K562 (cell line): Measurements from ENCODE around the gene HLA-DOB. TPM values are rescaled to one million over a fixed set of nuclear protein-coding genes. Genes with fewer than 3 reads are reported as not detected.

Experiments
- ATAC-seq: fragments of 200-7000 bp; cut with Tn5 transposase; 3 replicates; pipeline ENCODE4 v1.9.1; 2020; ENCODE audit warnings: moderate library complexity
- BruUV-seq: library from RNA; stranded (reverse); fragments of 400-500 nt; replicated peaks from 2 replicates; lab custom pipeline; 2021; lab: Mats Ljungman, UMichigan
- CTCF ChIA-PET: fragments of 300-600 bp; formaldehyde crosslinking; extraction: SDS; loops from one replicate; lab custom pipeline; 2021; ENCODE audit warnings: low intra/inter-chr PET ratio; lab: Yijun Ruan, JAX
- POLR2A ChIA-PET: fragments of 300-600, 350-650 bp; sonication (Branson Sonifier 250); formaldehyde crosslinking; extraction: SDS; loops from one replicate; lab custom pipeline; 2021; ENCODE audit warnings: antibody characterized with exemption, inconsistent platforms; lab: Yijun Ruan, JAX
- DNase-seq, 4 experiments: peaks; one replicate each; pipeline versions ENCODE4 v3.0.0 to v3.0.0-alpha.2; 2011 to 2018; ENCODE audit warnings: low spot score in 3 of 4, mixed read lengths in 3 of 4; ENCODE audit errors: extremely low read depth in 1 of 4
- FAIRE-seq: peaks from 2 replicates; lab custom pipeline; 2011; peaks lifted over from hg19 to GRCh38; lab: Jason Lieb, UNC
- H2AFZ ChIP-seq: 2 replicates; pipeline ENCODE4 v1.6.0; 2011; ENCODE audit warnings: low read depth, low read length, control low read depth, inconsistent platforms
- H3K27ac ChIP-seq: fragments of 200-600 bp; 3 replicates; pipeline ENCODE4 v1.8.0; 2011; ENCODE audit warnings: low read depth, mild to moderate bottlenecking, control low read depth, inconsistent platforms, low read length, moderate library complexity, mixed read lengths; ENCODE audit errors: extremely low read depth
- H3K27me3 ChIP-seq, 2 experiments: fragments of 300-600 bp in 1 of 2; 2 replicates in 1 of 2; 3 replicates in 1 of 2; pipeline versions ENCODE4 v1.6.0 to v1.8.0; 2011; ENCODE audit warnings: inconsistent platforms in 2 of 2, low read length in 2 of 2, mild to moderate bottlenecking in 1 of 2, mixed read lengths in 1 of 2, moderate library complexity in 1 of 2; ENCODE audit not compliant: control insufficient read depth in 2 of 2, insufficient read depth in 2 of 2
- H3K36me3 ChIP-seq: fragments of 300-600 bp; 3 replicates; pipeline ENCODE4 v1.8.0; 2011; ENCODE audit warnings: mild to moderate bottlenecking, low read length, inconsistent platforms; ENCODE audit not compliant: control insufficient read depth, insufficient read depth
- H3K4me1 ChIP-seq, 2 experiments: fragments of 200-600 bp in 1 of 2; replicated peaks in 1 of 2; 2 replicates in 1 of 2; 3 replicates in 1 of 2; pipeline versions ENCODE4 v1.5.1 to v1.8.0; 2011; ENCODE audit warnings: inconsistent platforms in 2 of 2, low read length in 2 of 2, mild to moderate bottlenecking in 1 of 2, mixed read lengths in 1 of 2, moderate library complexity in 1 of 2; ENCODE audit not compliant: control insufficient read depth in 2 of 2, insufficient read depth in 2 of 2
- H3K4me2 ChIP-seq: 2 replicates; pipeline ENCODE4 v1.6.1; 2011; ENCODE audit warnings: low read length, control low read depth, inconsistent platforms, mixed read lengths; ENCODE audit not compliant: insufficient read depth
- H3K4me3 ChIP-seq: fragments of 200-600 bp; sonication (generic), shearing (Covaris generic); 2 replicates; pipeline ENCODE4 v1.5.1; 2016; ENCODE audit warnings: control low read depth, inconsistent platforms
- H3K79me2 ChIP-seq: fragments of 200-600 bp; 3 replicates; pipeline ENCODE4 v1.8.0; 2011; ENCODE audit warnings: low read length, inconsistent platforms; ENCODE audit not compliant: control insufficient read depth, insufficient read depth
- H3K9ac ChIP-seq, 2 experiments: 2 replicates each; pipeline versions ENCODE4 v1.6.0 to v1.6.1; 2011; ENCODE audit warnings: low read depth in 2 of 2, low read length in 2 of 2, control low read depth in 1 of 2, inconsistent platforms in 1 of 2, mild to moderate bottlenecking in 1 of 2, mixed read lengths in 1 of 2; ENCODE audit not compliant: insufficient read depth in 1 of 2
- H3K9me1 ChIP-seq: one replicate; pipeline ENCODE4 v1.6.0; 2011; ENCODE audit warnings: inconsistent platforms, mild to moderate bottlenecking, low read length, moderate library complexity; ENCODE audit not compliant: control insufficient read depth, insufficient read depth
- H3K9me3 ChIP-seq: replicated peaks from 2 replicates; pipeline ENCODE4 v1.5.1; 2011; ENCODE audit warnings: low read depth, low read length, inconsistent platforms; ENCODE audit not compliant: control insufficient read depth, insufficient read depth
- H4K20me1 ChIP-seq: replicated peaks from 2 replicates; pipeline ENCODE4 v1.6.1; 2011; ENCODE audit warnings: low read length, inconsistent platforms, mixed read lengths; ENCODE audit not compliant: control insufficient read depth, insufficient read depth
- ATF1 ChIP-seq, 2 experiments: fragments of 450-650 bp in 1 of 2; IDR thresholded peaks; 2 replicates each; pipeline ENCODE4 v1.6.1; 2016; ENCODE audit warnings: missing compliant biosample characterization in 1 of 2, missing genetic modification characterization in 1 of 2
- EWSR1 ChIP-seq: fragments of 450-650 bp; IDR thresholded peaks from 2 replicates; pipeline ENCODE4 v1.6.1; 2018; ENCODE audit warnings: borderline replicate concordance, mild to moderate bottlenecking, low read depth, moderate library complexity; ENCODE audit not compliant: partially characterized antibody
- HNRNPK ChIP-seq: fragments of 200-400 bp; formaldehyde crosslinking; IDR thresholded peaks from one replicate; pipeline ENCODE4 v1.6.1; 2018; ENCODE audit warnings: mild to moderate bottlenecking, low read depth, low read length; ENCODE audit not compliant: poor library complexity, severe bottlenecking
- NR4A1 ChIP-seq, 2 experiments: fragments of 250-450 bp in 1 of 2; fragments of 450-650 bp in 1 of 2; sonication (Bioruptor Pico) in 1 of 2; IDR thresholded peaks; 2 replicates each; pipeline versions ENCODE4 v1.4.0 to v1.6.1; 2016 to 2020; ENCODE audit warnings: mild to moderate bottlenecking in 2 of 2, missing compliant biosample characterization in 1 of 2, missing genetic modification characterization in 1 of 2, moderate library complexity in 1 of 2
- POLR2G ChIP-seq: fragments of 200-400 bp; formaldehyde crosslinking; IDR thresholded peaks from 2 replicates; pipeline ENCODE4 v1.6.1; 2017; ENCODE audit warnings: low read depth, mild to moderate bottlenecking, antibody characterized with exemption, low read length, moderate library complexity
- RBFOX2 ChIP-seq: fragments of 200-400 bp; formaldehyde crosslinking; IDR thresholded peaks from 2 replicates; pipeline ENCODE4 v1.6.1; 2017; ENCODE audit warnings: low read depth, mild to moderate bottlenecking, low read length, moderate library complexity
- ZNF12 ChIP-seq: sonication (generic); formaldehyde crosslinking; IDR thresholded peaks from 2 replicates; pipeline ENCODE4 v1.4.0; 2020; ENCODE audit warnings: mild to moderate bottlenecking, missing genetic modification reagents
- ZNF263 ChIP-seq: sonication (generic); formaldehyde crosslinking; IDR thresholded peaks from 2 replicates; pipeline ENCODE4 v1.8.0; 2022; ENCODE audit warnings: mild to moderate bottlenecking, missing genetic modification reagents, borderline replicate concordance
- ZNF830 ChIP-seq: fragments of 250-450 bp; sonication (Bioruptor Pico); IDR thresholded peaks from 2 replicates; pipeline ENCODE4 v1.5.0; 2021; ENCODE audit warnings: mild to moderate bottlenecking
- WGBS: fragments of 100-300 bp; shearing (Covaris generic); methylation state at CpG from one replicate; pipeline ENCODE4 v1.1.6; 2016; ENCODE audit warnings: low coverage, mixed read lengths; ENCODE audit not compliant: insufficient coverage; ENCODE audit errors: missing lambda C conversion rate; 5-methylcytosine and 5-hydroxymethylcytosine counted together
- in situ Hi-C: fragments of 300-500 bp; cut with MboI; formaldehyde crosslinking; loops from 4 replicates; pipeline ENCODE4 v1.15.0; 2018; ENCODE audit warnings: inconsistent platforms, mixed read lengths
- intact Hi-C: fragments of 100-400 bp; cut with micrococcal nuclease; formaldehyde crosslinking; loops from 2 replicates; pipeline ENCODE4 v1.14.2; 2022
- polyA plus RNA-seq, 8 experiments: library from polyadenylated mRNA; depleted of rRNA in 4 of 8; stranded (reverse) in 5 of 8; unstranded in 3 of 8; fragments of >200 nt; fragmentation: Nextera tagmentation in 2 of 8; fragmentation: Illumina TruSeq in 1 of 8; extraction: Ambion mirVana in 2 of 8; extraction: Trizol in 1 of 8; gene quantifications; 2 replicates each; pipeline versions ENCODE4 v1.2.1 to v1.2.3, GENCODE V29; 2011 to 2014; ENCODE audit warnings: inconsistent platforms in 1 of 8, missing spikeins in 1 of 8
- total RNA-seq, 7 experiments: library from RNA; depleted of rRNA in 6 of 7; stranded (reverse); fragments of >200 nt in 6 of 7; fragmentation: Illumina TruSeq in 2 of 7; extraction: Trizol in 2 of 7; gene quantifications; 2 replicates each; pipeline versions ENCODE4 v1.2.1 to v1.2.3, GENCODE V29; 2011 to 2021; ENCODE audit warnings: low replicate concordance in 1 of 7
- TF ChIP-seq, protein P1 (sequence below): fragments of 250-450 bp; sonication (Bioruptor Pico); IDR thresholded peaks from 2 replicates; pipeline ENCODE4 v1.4.0; 2020; ENCODE audit warnings: mild to moderate bottlenecking, moderate library complexity, borderline replicate concordance

Gene HLA-DOB
- total and polyA plus RNA-seq, 9 of the 15 experiments (the other 6 are each of a cell fraction or from before 2014, with no cell fraction given): 1.2 to 4.0 (median 2.5) TPM

DNA sequence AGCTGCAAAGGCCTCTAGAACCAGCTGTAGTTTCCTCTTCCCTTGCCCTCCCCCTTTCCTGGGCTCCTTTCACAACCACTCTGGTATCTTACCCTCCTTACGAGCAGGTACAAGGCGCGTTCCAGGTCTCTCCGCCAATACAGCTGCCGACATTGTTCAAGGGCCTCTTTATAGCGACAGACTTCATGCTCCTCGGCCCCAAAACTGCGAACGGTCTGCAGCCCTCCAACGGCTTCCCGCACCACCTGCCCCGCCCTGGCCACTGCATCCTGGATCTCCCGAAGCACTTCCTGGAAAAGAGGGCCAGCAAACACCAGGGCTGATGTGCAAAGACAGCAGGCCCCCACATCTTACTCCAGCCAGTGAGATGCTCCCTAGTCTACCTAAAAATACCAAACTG lies 15.7 kb upstream of the HLA-DOB start:
- Histone ChIP-seq H4K20me1 (no peaks in the 10 kb centered on the region), H3K4me1 (peaks cover under 1 to 9% of the 10 kb centered on the region in 2 experiments; a peak in 2 of 5 replicates), H3K79me2 (peaks cover 6% of the 10 kb centered on the region; the same call in 2 of the 3 replicates), H2AFZ (no peak overlapping the region), H3K9me3 (no peaks in the 10 kb centered on the region), H3K9me1 (no peaks in the 10 kb centered on the region), H3K36me3 (peaks cover 77% of the 10 kb centered on the region), H3K4me2 (no peak overlapping the region), H3K27ac (no peak overlapping the region), H3K9ac (0 out of 4 replicates have a peak overlapping the region, but pooled peaks of 1 of the 2 experiments have one; percentile 47), H3K27me3 (no peaks in the 10 kb centered on the region), H3K4me3 (no peak overlapping the region)
- in situ Hi-C loops: no loop called here
- CTCF ChIA-PET: interaction anchor here (1.2 kb wide), 1 partner anchor 21 kb away, joined by 6 read pairs; the partner anchor contains the start of genes PSMB9 and TAP1
- TF ChIP-seq, protein P1, sequence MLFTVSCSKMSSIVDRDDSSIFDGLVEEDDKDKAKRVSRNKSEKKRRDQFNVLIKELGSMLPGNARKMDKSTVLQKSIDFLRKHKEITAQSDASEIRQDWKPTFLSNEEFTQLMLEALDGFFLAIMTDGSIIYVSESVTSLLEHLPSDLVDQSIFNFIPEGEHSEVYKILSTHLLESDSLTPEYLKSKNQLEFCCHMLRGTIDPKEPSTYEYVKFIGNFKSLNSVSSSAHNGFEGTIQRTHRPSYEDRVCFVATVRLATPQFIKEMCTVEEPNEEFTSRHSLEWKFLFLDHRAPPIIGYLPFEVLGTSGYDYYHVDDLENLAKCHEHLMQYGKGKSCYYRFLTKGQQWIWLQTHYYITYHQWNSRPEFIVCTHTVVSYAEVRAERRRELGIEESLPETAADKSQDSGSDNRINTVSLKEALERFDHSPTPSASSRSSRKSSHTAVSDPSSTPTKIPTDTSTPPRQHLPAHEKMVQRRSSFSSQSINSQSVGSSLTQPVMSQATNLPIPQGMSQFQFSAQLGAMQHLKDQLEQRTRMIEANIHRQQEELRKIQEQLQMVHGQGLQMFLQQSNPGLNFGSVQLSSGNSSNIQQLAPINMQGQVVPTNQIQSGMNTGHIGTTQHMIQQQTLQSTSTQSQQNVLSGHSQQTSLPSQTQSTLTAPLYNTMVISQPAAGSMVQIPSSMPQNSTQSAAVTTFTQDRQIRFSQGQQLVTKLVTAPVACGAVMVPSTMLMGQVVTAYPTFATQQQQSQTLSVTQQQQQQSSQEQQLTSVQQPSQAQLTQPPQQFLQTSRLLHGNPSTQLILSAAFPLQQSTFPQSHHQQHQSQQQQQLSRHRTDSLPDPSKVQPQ (CRISPR knock-in tag): no peak
- TF ChIP-seq HNRNPK: no peak
- TF ChIP-seq ZNF263: no peak
- TF ChIP-seq RBFOX2: 0 out of 2 replicates have a peak, but pooled peaks have one; percentile 27
- TF ChIP-seq ZNF830: no peak
- TF ChIP-seq NR4A1 (CRISPR knock-in tag; IDR thresholded peaks at IDR 0.05): no peak
- TF ChIP-seq NR4A1 (tag; IDR thresholded peaks at IDR 0.05): no peak
- TF ChIP-seq ZNF12 (CRISPR knock-in tag): no peak
- TF ChIP-seq ATF1 (CRISPR knock-in tag; IDR thresholded peaks at IDR 0.05): no peak
- TF ChIP-seq ATF1 (tag; IDR thresholded peaks at IDR 0.05): no peak
- TF ChIP-seq EWSR1: no peak
- TF ChIP-seq POLR2G: 0 out of 2 replicates have a peak, but pooled peaks have one; percentile 18
- POLR2A ChIA-PET: interaction anchor here (0.7 to 1.1 kb wide), 2 partner anchors 10 to 11 kb away, joined by 3 read pairs; no protein-coding TSS in a partner anchor
- 88% methylated on average over 13 of the region's 13 CpGs for WGBS
- FAIRE-seq: no peak
- no peak for DNase-seq
- no peak for ATAC-seq
- no TSS peak for BruUV-seq
- intact Hi-C loops: no loop called here
